Caco-2 (cell line): Measurements from ENCODE around the gene NANOS1. TPM values are rescaled to one million over a fixed set of nuclear protein-coding genes. Genes with fewer than 3 reads are reported as not detected.

Experiments used
- BruUV-seq: library from RNA; stranded (reverse); fragments of 400-500 nt; replicated peaks from 2 replicates; lab custom pipeline; 2021; lab: Mats Ljungman, UMichigan
- CTCF ChIA-PET: fragments of 300-600 bp; sonication (Branson Sonifier 250); formaldehyde crosslinking; loops from one replicate; lab custom pipeline; 2022; ENCODE audit warnings: antibody characterized with exemption; lab: Charles Lee
- POLR2A ChIA-PET: fragments of 300-600 bp; sonication (Branson Sonifier 250); formaldehyde crosslinking; loops from one replicate; lab custom pipeline; 2022; ENCODE audit warnings: antibody characterized with exemption; lab: Charles Lee
- DNase-seq, 2 experiments: peaks; one replicate each; pipeline versions ENCODE4 v3.0.0 to v3.0.0-alpha.2; 2020 to 2022
- H3K27me3 ChIP-seq: replicated peaks from 2 replicates; pipeline ENCODE4 v1.6.0; 2011; ENCODE audit warnings: low read length; ENCODE audit not compliant: control insufficient read depth, insufficient read depth
- H3K36me3 ChIP-seq: 2 replicates; pipeline ENCODE4 v1.5.1; 2011; ENCODE audit warnings: low read length; ENCODE audit not compliant: control insufficient read depth, insufficient read depth
- H3K4me1 ChIP-seq: fragments of 250-450 bp; sonication (Bioruptor Pico); 2 replicates; pipeline ENCODE4 v1.5.1; 2020; ENCODE audit warnings: mild to moderate bottlenecking
- H3K4me3 ChIP-seq: 2 replicates; pipeline ENCODE4 v1.5.1; 2011; ENCODE audit warnings: low read depth, mild to moderate bottlenecking, control low read depth, low read length
- H3K9me3 ChIP-seq: fragments of 250-450 bp; sonication (Bioruptor Pico); 2 replicates; pipeline ENCODE4 v1.5.1; 2020; ENCODE audit warnings: mild to moderate bottlenecking, moderate library complexity
- H3K27ac Mint-ChIP-seq: one replicate; pipeline ENCODE4 v1.8.0; 2022; ENCODE audit warnings: mixed read lengths; ENCODE audit not compliant: unreplicated experiment
- H3K27me3 Mint-ChIP-seq: one replicate; pipeline ENCODE4 v1.8.0; 2022; ENCODE audit warnings: mixed read lengths; ENCODE audit not compliant: insufficient read depth, unreplicated experiment
- H3K36me3 Mint-ChIP-seq: one replicate; pipeline ENCODE4 v1.8.0; 2022; ENCODE audit warnings: mild to moderate bottlenecking, mixed read lengths; ENCODE audit not compliant: insufficient read depth, unreplicated experiment
- H3K4me1 Mint-ChIP-seq: one replicate; pipeline ENCODE4 v1.8.0; 2022; ENCODE audit warnings: low read depth, mixed read lengths; ENCODE audit not compliant: unreplicated experiment
- H3K4me3 Mint-ChIP-seq: one replicate; pipeline ENCODE4 v1.8.0; 2022; ENCODE audit warnings: mild to moderate bottlenecking, moderate library complexity, mixed read lengths; ENCODE audit not compliant: unreplicated experiment
- H3K9me3 Mint-ChIP-seq: one replicate; pipeline ENCODE4 v1.8.0; 2022; ENCODE audit warnings: mixed read lengths; ENCODE audit not compliant: unreplicated experiment
- CTCF ChIP-seq, 2 experiments: fragments of 200-600 bp in 1 of 2; IDR thresholded peaks; 1 replicate in 1 of 2; 2 replicates in 1 of 2; pipeline versions ENCODE4 v1.5.1 to v1.8.0; 2011 to 2022; ENCODE audit warnings: antibody characterized with exemption in 1 of 2, control low read depth in 1 of 2, inconsistent platforms in 1 of 2, low read depth in 1 of 2, low read length in 1 of 2, mild to moderate bottlenecking in 1 of 2, moderate library complexity in 1 of 2; ENCODE audit not compliant: insufficient read depth in 1 of 2, severe bottlenecking in 1 of 2, unreplicated experiment in 1 of 2
- intact Hi-C: fragments of 100-400 bp; cut with micrococcal nuclease; formaldehyde crosslinking; loops from one replicate; pipeline ENCODE4 v1.10.0; 2022; ENCODE audit not compliant: unreplicated experiment
- total RNA-seq: library from RNA; stranded (reverse); gene quantifications from 2 replicates; pipeline ENCODE4 v1.2.3, GENCODE V29; 2022

NANOS1 gene
- total RNA-seq, 1 experiment from 2014 or later = 5.9 TPM

DNA sequence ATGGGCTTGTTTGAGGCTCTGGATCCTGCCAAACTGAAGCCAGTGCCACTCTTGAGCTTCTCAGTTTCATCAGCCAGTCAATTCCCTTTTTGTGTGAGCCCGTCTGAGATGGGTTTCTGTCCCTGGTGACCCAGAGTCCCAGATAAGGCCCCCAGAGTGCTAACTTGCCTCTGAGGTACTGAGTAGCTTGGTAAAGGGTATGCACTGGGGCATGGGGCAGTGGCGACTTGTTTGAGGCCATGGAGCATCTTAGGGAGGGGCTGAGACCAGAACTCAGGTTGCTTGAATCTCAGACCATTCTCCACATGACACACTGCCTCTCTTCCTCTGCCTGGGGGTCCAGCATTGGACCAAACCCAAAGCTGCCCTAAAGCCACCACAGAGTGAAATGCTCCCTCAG is 35.2 kb upstream of the NANOS1 start:
- no TSS peak for BruUV-seq
- ChIA-PET CTCF (no interaction called here), POLR2A (no interaction called here)
- Histone ChIP-seq H3K27me3 (no peaks in the 10 kb centered on the region), H3K4me3 (no peak overlapping the region), H3K9me3 (peaks cover 3% of the 10 kb centered on the region; the same call in 1 of the 2 replicates), H3K4me1 (0 out of 2 replicates have a peak, but pooled peaks cover 2% of the 10 kb centered on the region), H3K36me3 (no peaks in the 10 kb centered on the region)
- intact Hi-C loops = no loop called here
- Mint-ChIP-seq H3K9me3 (peaks cover 13% of the 10 kb centered on the region), H3K27me3 (peaks cover 16% of the 10 kb centered on the region), H3K36me3 (no peaks in the 10 kb centered on the region), H3K27ac (no peak overlapping the region), H3K4me3 (no peak overlapping the region), H3K4me1 (no peaks in the 10 kb centered on the region)
- DNase-seq = no peak
- TF ChIP-seq CTCF (IDR thresholded peaks at IDR 0.05; ENCODE audit: insufficient read depth in 1 of 2, low read depth in 1 of 2, low read length in 1 of 2, severe bottlenecking in 1 of 2, unreplicated experiment in 1 of 2) = no peak

- ChIA-PET POLR2A (no interaction called here), CTCF (no interaction called here)
- H3K4me3 ChIP-seq = no peak overlapping the region
- H3K9me3 ChIP-seq = no peaks in the 10 kb centered on the region
- no peak for DNase-seq
- Mint-ChIP-seq H3K36me3 (no peaks in the 10 kb centered on the region), H3K9me3 (peaks cover 13% of the 10 kb centered on the region), H3K4me1 (no peaks in the 10 kb centered on the region), H3K27ac (no peak overlapping the region), H3K27me3 (peaks cover 13% of the 10 kb centered on the region), H3K4me3 (no peak overlapping the region)
- no peaks in the 10 kb centered on the region for H3K36me3 ChIP-seq
- intact Hi-C loops = no loop called here
- H3K4me1 ChIP-seq = 0 out of 2 replicates have a peak, but pooled peaks cover 2% of the 10 kb centered on the region
- H3K27me3 ChIP-seq = no peaks in the 10 kb centered on the region
- no TSS peak for BruUV-seq
- TF ChIP-seq CTCF (IDR thresholded peaks at IDR 0.05; ENCODE audit: insufficient read depth in 1 of 2, low read depth in 1 of 2, low read length in 1 of 2, severe bottlenecking in 1 of 2, unreplicated experiment in 1 of 2) = no peak
These were observed 33.8 kb upstream of the NANOS1 start for GRCh38 chr10:118995739-118996138.

DNA sequence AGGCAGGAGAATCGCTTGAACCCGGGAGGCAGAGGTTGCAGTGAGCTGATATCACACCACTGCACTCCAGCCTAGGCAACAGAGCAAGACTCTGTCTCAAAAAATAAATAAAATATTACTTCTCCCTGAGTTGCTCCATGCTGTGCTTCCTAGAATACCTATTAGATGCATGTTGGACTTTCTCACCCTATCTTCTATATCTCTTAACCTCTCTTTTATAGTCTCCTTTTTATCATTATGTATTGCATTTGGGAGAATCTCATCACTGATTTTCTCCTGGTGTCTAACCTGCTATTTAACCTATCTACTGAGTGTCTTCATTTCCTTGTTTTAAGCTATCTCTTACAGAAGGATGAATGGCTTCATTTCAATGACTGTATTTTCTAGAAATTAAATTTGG is 32.1 kb upstream of the NANOS1 start:
- ChIA-PET POLR2A (no interaction called here), CTCF (no interaction called here)
- Mint-ChIP-seq H3K4me1 (no peaks in the 10 kb centered on the region), H3K27me3 (peaks cover 13% of the 10 kb centered on the region), H3K9me3 (peaks cover 13% of the 10 kb centered on the region), H3K27ac (no peak overlapping the region), H3K4me3 (no peak overlapping the region), H3K36me3 (peaks cover 5% of the 10 kb centered on the region)
- Histone ChIP-seq H3K27me3 (no peaks in the 10 kb centered on the region), H3K4me3 (no peak overlapping the region), H3K36me3 (no peaks in the 10 kb centered on the region), H3K9me3 (no peaks in the 10 kb centered on the region), H3K4me1 (no peaks in the 10 kb centered on the region)
- intact Hi-C loops = no loop called here
- no peak for DNase-seq
- BruUV-seq = no TSS peak
- TF ChIP-seq CTCF (IDR thresholded peaks at IDR 0.05; ENCODE audit: insufficient read depth in 1 of 2, low read depth in 1 of 2, low read length in 1 of 2, severe bottlenecking in 1 of 2, unreplicated experiment in 1 of 2) = no peak
